ENCODE results near the gene PRKG1.

GRCh38 chr10:51425431-51425830, 351.1 kb downstream of the PRKG1 start:
- TF ChIP-seq CREB1 (CRISPR knock-in tag; IDR thresholded peaks at IDR 0.05; ENCODE audit: low read depth) (no peak), CTCF (conservative IDR thresholded peaks at IDR 0.05; ENCODE audit: low read depth in 2 of 2) (no peak), POLR2AphosphoS5 (IDR thresholded peaks at IDR 0.05; ENCODE audit: low read depth) (no peak), EZH2 (IDR thresholded peaks at IDR 0.05; ENCODE audit: low read depth, unreplicated experiment) (no peak), EZH2phosphoT487 (IDR thresholded peaks at IDR 0.05; ENCODE audit: unreplicated experiment) (no peak), STAT1 (IDR thresholded peaks at IDR 0.05; ENCODE audit: unreplicated experiment) (no peak), REST (IDR thresholded peaks at IDR 0.05; ENCODE audit: unreplicated experiment) (no peak), ETS1 (IDR thresholded peaks at IDR 0.05) (no peak)

Measured in GM23338 (cell line).